Spleen (tissue), 11 donors: ENCODE data around the gene TLR5. TPM values are rescaled to one million over a fixed set of nuclear protein-coding genes. Genes with fewer than 3 reads are reported as not detected.
A peak's percentile ranks its signal among the peaks of the same experiment; 100 is the strongest.

Experiments used
- DNase-seq: peaks from one replicate; pipeline ENCODE4 v3.0.0-alpha.2; 2020
- H3K27ac ChIP-seq, 8 donors: fragments of 200-600 bp; sonication (generic) in 7 of 8; 1 replicate in 4 of 8; 2 replicates in 4 of 8; pipeline versions ENCODE4 v1.5.0 to v1.8.0; 2016 to 2021; ENCODE audit warnings: inconsistent platforms in 4 of 8, mild to moderate bottlenecking in 4 of 8, moderate library complexity in 1 of 8
- H3K27me3 ChIP-seq, 7 donors: fragments of 200-600 bp; sonication (generic) in 6 of 7; replicated peaks in 1 of 7; 1 replicate in 4 of 7; 2 replicates in 3 of 7; pipeline versions ENCODE4 v1.5.0 to v1.8.0; 2016 to 2021; ENCODE audit warnings: inconsistent platforms in 3 of 7, mild to moderate bottlenecking in 1 of 7
- H3K36me3 ChIP-seq, 6 donors: fragments of 200-600 bp; sonication (generic) in 5 of 6; 1 replicate in 4 of 6; 2 replicates in 2 of 6; pipeline versions ENCODE4 v1.5.0 to v1.8.0; 2016 to 2021; ENCODE audit warnings: inconsistent platforms in 2 of 6
- H3K4me1 ChIP-seq, 6 donors: fragments of 200-600 bp; sonication (generic) in 5 of 6; 1 replicate in 3 of 6; 2 replicates in 3 of 6; pipeline versions ENCODE4 v1.5.0 to v1.8.0; 2016 to 2021; ENCODE audit warnings: inconsistent platforms in 3 of 6
- H3K4me3 ChIP-seq, 8 donors: fragments of 200-600 bp; sonication (generic) in 7 of 8; 1 replicate in 4 of 8; 2 replicates in 4 of 8; pipeline versions ENCODE4 v1.5.0 to v1.8.0; 2016 to 2021; ENCODE audit warnings: inconsistent platforms in 4 of 8, mild to moderate bottlenecking in 4 of 8, moderate library complexity in 2 of 8
- H3K9me3 ChIP-seq, 8 donors: fragments of 200-600 bp; sonication (generic) in 7 of 8; 1 replicate in 4 of 8; 2 replicates in 4 of 8; pipeline versions ENCODE4 v1.5.0 to v1.8.0; 2016 to 2021; ENCODE audit warnings: inconsistent platforms in 4 of 8
- CTCF ChIP-seq, 11 experiments: fragments of 200-600 bp in 7 of 11; fragments of 450-650 bp in 4 of 11; sonication (generic) in 4 of 11; IDR thresholded peaks in 8 of 11; conservative IDR thresholded peaks in 3 of 11; 1 replicate in 7 of 11; 2 replicates in 4 of 11; pipeline versions ENCODE4 v1.4.0 to v1.8.0; 2016 to 2021; ENCODE audit warnings: antibody characterized with exemption in 11 of 11, inconsistent platforms in 4 of 11, mild to moderate bottlenecking in 1 of 11
- POLR2A ChIP-seq, 3 donors: fragments of 450-650 bp; IDR thresholded peaks; one replicate each; pipeline ENCODE4 v1.5.1; 2017; ENCODE audit warnings: antibody characterized with exemption in 3 of 3, mild to moderate bottlenecking in 1 of 3
- POLR2AphosphoS5 ChIP-seq, 3 donors: sonication (generic); formaldehyde crosslinking; IDR thresholded peaks; one replicate each; pipeline ENCODE4 v1.5.1; 2017; ENCODE audit warnings: antibody characterized with exemption in 3 of 3
- WGBS, 5 donors: extraction: QIAGEN DNeasy Blood & Tissue Kit in 3 of 5; methylation state at CpG; one replicate each; pipeline versions ENCODE4 v1.1.5 to v1.1.7; 2013 to 2018; 5-methylcytosine and 5-hydroxymethylcytosine counted together
- intact Hi-C: fragments of 100-400 bp; cut with DNase I; formaldehyde crosslinking; loops from one replicate; pipeline ENCODE4 v1.15.0; 2023; ENCODE audit warnings: low total_unique reads
- polyA plus RNA-seq, 3 donors: library from polyadenylated mRNA; stranded (reverse); fragments of 200-250 nt; gene quantifications; one replicate each; pipeline ENCODE4 v1.2.1, GENCODE V29; 2013
- total RNA-seq, 7 donors: library from RNA; depleted of rRNA in 3 of 7; stranded (reverse); fragments of >200 nt in 3 of 7; fragmentation: NEBNext Ultra II Directional in 4 of 7; extraction: Animal tissue kit (Norgen Biotek cat#: 25700) in 4 of 7; gene quantifications; one replicate each; pipeline versions ENCODE4 v1.1.0 to v1.2.1, GENCODE V29; 2016 to 2021
- donor health status: healthy with polysubstance abuse.
- donor health status: DM: no; HTN: no; CAD: no; lungs with moderate emphysema.
- donor health status: DM: no; HTN: no; CAD: no.
- donor health status: Bipolar disorder and iron deficiency.
- donor health status: healthy.
- donor health status: DM: no; HTN: no; CAD: no.
- donor health status: DM: yes; HTN: yes; CAD: no.

TLR5 gene
- total and polyA plus RNA-seq, 10 donors, result 1.0 to 28.2 (median 13.7) TPM

- H3K36me3 ChIP-seq, result peaks cover 0 to 27% (median 0%) of the 10 kb centered on the region in 6 donors
- H3K9me3 ChIP-seq, result no peaks in the 10 kb centered on the region
- peak overlapping the region in 6 of 8 donors; percentile 52 to 84 (median 70) for H3K27ac ChIP-seq
- peaks cover 0 to 47% (median 0%) of the 10 kb centered on the region in 7 donors for H3K27me3 ChIP-seq
- TF ChIP-seq POLR2A (IDR thresholded peaks at IDR 0.05), result no peak
- peak in 2 of 3 donors; percentile 61 to 78 for TF ChIP-seq POLR2AphosphoS5 (IDR thresholded peaks at IDR 0.05)
- peak in 5 of 11 experiments; percentile 21 to 97 (median 95) for TF ChIP-seq CTCF (IDR thresholded peaks at IDR 0.05 in 8 of 11, conservative IDR thresholded peaks at IDR 0.05 in 3 of 11)
- 2 to 6% (median 3%) methylated on average over 22 to 23 of the region's 23 CpGs for WGBS, 5 donors
- intact Hi-C loops, result loop anchor here (5.0 kb wide), 1 partner anchor 548 kb away; no protein-coding TSS in a partner anchor
- H3K4me3 ChIP-seq, result peak overlapping the region; percentile 30 to 68 (median 40)
- peak; percentile 96 for DNase-seq
- peaks cover 9 to 69% (median 34%) of the 10 kb centered on the region in 6 donors for H3K4me1 ChIP-seq
These were observed 9.1 kb downstream of the TLR5 start for GRCh38 chr1:223133824-223134435.

GRCh38 chr1:223133306-223133823 is 9.7 kb downstream of the TLR5 start:
- Histone ChIP-seq H3K4me1 (peaks cover 9 to 69% (median 35%) of the 10 kb centered on the region in 6 donors), H3K36me3 (peaks cover 0 to 32% (median 0%) of the 10 kb centered on the region in 6 donors), H3K4me3 (peak overlapping the region in 6 of 8 donors; percentile 34 to 68 (median 40)), H3K27me3 (peaks cover 0 to 51% (median 0%) of the 10 kb centered on the region in 7 donors), H3K27ac (peak overlapping the region in 3 of 8 donors; percentile 77 to 84 (median 82)), H3K9me3 (no peaks in the 10 kb centered on the region)
- TF ChIP-seq POLR2AphosphoS5 (IDR thresholded peaks at IDR 0.05), result no peak
- TF ChIP-seq CTCF (IDR thresholded peaks at IDR 0.05 in 8 of 11, conservative IDR thresholded peaks at IDR 0.05 in 3 of 11), result peak in 7 of 11 experiments; percentile 90 to 96 (median 91)
- TF ChIP-seq POLR2A (IDR thresholded peaks at IDR 0.05), result no peak
- no peak for DNase-seq
- WGBS, 5 donors, result 29 to 42% (median 34%) methylated on average over 15 of the region's 15 CpGs
- intact Hi-C loops, result loop anchor here (5.0 kb wide), 1 partner anchor 549 kb away; no protein-coding TSS in a partner anchor

- TF ChIP-seq CTCF (IDR thresholded peaks at IDR 0.05 in 8 of 11, conservative IDR thresholded peaks at IDR 0.05 in 3 of 11), result peak; percentile 47 to 92 (median 79)
- peak in 2 of 3 donors; percentile 30 to 77 for TF ChIP-seq POLR2AphosphoS5 (IDR thresholded peaks at IDR 0.05)
- no peak for TF ChIP-seq POLR2A (IDR thresholded peaks at IDR 0.05)
- intact Hi-C loops, result no loop called here
- H3K9me3 ChIP-seq, result no peaks in the 10 kb centered on the region
- WGBS, 5 donors, result 21 to 28% (median 23%) methylated on average over 29 to 37 of the region's 37 CpGs
- H3K27me3 ChIP-seq, result peaks cover 0 to 39% (median 0%) of the 10 kb centered on the region in 7 donors
- H3K36me3 ChIP-seq, result peaks cover 0 to 40% (median 0%) of the 10 kb centered on the region in 6 donors
- H3K4me3 ChIP-seq, result peak overlapping the region in 6 of 8 donors; percentile 4 to 59 (median 21)
- no peak overlapping the region for H3K27ac ChIP-seq
- H3K4me1 ChIP-seq, result peaks cover 9 to 32% (median 23%) of the 10 kb centered on the region in 6 donors
- DNase-seq, result peak; percentile 95
These were observed 13.7 kb downstream of the TLR5 start for GRCh38 chr1:223129229-223129901.
